Fibroblast of lung (primary cell): ENCODE results near the gene CFHR5.

Source experiments
- EZH2 ChIP-seq: IDR thresholded peaks from 2 replicates; pipeline ENCODE4 v1.5.1; 2012; ENCODE audit warnings: low read length, control low read depth, mild to moderate bottlenecking; ENCODE audit errors: missing control alignments
- TF ChIP-seq, protein P1 (sequence below), 2 donors: IDR thresholded peaks in 1 of 2; conservative IDR thresholded peaks in 1 of 2; 1 replicate in 1 of 2; 2 replicates in 1 of 2; pipeline ENCODE4 v1.5.1; 2011 to 2012; ENCODE audit warnings: low read length in 2 of 2, control low read depth in 1 of 2, inconsistent platforms in 1 of 2, low read depth in 1 of 2, mild to moderate bottlenecking in 1 of 2

DNA sequence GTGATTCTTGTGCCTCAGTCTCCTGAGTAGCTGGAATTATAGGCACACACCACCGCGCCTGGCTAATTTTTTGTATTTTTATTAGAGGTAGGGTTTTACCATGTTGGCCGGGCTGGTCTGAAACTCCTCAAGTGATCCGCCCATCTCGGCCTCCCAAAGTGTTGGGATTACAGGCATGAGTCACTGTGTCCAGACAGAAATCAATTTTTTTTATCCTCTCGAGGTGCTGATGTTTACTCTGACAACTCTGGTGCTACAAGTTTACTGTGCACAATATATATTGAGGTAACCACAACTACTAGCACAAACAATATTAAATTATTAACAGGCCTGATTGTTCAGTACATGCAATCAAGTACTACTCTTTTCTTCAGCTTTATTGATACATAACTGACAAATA, 50.0 kb downstream of the CFHR5 start:
- TF ChIP-seq, protein P1, sequence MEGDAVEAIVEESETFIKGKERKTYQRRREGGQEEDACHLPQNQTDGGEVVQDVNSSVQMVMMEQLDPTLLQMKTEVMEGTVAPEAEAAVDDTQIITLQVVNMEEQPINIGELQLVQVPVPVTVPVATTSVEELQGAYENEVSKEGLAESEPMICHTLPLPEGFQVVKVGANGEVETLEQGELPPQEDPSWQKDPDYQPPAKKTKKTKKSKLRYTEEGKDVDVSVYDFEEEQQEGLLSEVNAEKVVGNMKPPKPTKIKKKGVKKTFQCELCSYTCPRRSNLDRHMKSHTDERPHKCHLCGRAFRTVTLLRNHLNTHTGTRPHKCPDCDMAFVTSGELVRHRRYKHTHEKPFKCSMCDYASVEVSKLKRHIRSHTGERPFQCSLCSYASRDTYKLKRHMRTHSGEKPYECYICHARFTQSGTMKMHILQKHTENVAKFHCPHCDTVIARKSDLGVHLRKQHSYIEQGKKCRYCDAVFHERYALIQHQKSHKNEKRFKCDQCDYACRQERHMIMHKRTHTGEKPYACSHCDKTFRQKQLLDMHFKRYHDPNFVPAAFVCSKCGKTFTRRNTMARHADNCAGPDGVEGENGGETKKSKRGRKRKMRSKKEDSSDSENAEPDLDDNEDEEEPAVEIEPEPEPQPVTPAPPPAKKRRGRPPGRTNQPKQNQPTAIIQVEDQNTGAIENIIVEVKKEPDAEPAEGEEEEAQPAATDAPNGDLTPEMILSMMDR (conservative IDR thresholded peaks at IDR 0.05 in 1 of 2, IDR thresholded peaks at IDR 0.05 in 1 of 2; ENCODE audit: low read depth in 1 of 2, low read length in 2 of 2), result no peak
- TF ChIP-seq EZH2, result no peak
